Astrocyte of the cerebellum (primary cell): ENCODE measurements around the gene RNF157.
"Not testable (repeated sequence)": the region's sequence is repeated elsewhere in the genome, so short reads cannot be mapped to it uniquely, and the experiment has no call there.

ENCODE experiments used
- DNase-seq: peaks from one replicate; pipeline ENCODE4 v3.0.0-alpha.2; 2011; ENCODE audit warnings: low read depth
- H3K4me3 ChIP-seq: 2 replicates; pipeline ENCODE4 v1.5.1; 2011; ENCODE audit warnings: mild to moderate bottlenecking, low read depth, low read length, moderate library complexity
- in situ Hi-C: cut with HindIII; loops from 2 replicates; pipeline ENCODE4 v1.10.0; 2017; ENCODE audit warnings: low sequenced_read_pairs
- TF ChIP-seq, protein P1 (sequence below): IDR thresholded peaks from 2 replicates; pipeline ENCODE4 v1.5.1; 2012; ENCODE audit warnings: low read length, low read depth, moderate library complexity, mild to moderate bottlenecking; ENCODE audit errors: missing control alignments

Gene RNF157

DNA sequence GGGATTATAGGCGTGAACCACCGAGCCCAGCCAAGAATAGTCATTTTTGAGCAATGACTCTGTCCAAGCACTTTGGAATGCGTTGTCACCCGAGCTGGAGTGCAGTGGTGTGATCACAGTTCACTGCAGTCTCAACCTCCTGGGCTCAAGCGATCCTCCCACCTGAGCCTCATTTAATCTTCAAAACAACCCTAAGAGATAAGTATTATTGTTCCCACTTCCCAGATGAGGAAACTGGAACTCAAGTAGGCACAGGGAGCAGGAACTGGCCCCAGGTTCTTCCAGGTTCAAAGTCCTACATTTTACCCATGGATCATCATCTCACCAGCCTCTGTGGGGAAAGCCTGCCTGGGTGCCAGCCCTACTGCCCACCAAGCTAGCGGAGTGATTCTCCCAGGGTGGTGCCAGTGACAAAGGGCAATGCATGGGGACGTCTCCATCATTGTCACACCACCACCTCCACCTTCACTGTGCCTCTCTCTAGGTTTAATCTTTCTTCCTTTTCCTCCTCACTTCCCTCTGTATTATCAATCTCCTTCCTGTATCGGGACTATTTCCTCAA lies 11.3 kb upstream of the RNF157 start:
- TF ChIP-seq, protein P1, sequence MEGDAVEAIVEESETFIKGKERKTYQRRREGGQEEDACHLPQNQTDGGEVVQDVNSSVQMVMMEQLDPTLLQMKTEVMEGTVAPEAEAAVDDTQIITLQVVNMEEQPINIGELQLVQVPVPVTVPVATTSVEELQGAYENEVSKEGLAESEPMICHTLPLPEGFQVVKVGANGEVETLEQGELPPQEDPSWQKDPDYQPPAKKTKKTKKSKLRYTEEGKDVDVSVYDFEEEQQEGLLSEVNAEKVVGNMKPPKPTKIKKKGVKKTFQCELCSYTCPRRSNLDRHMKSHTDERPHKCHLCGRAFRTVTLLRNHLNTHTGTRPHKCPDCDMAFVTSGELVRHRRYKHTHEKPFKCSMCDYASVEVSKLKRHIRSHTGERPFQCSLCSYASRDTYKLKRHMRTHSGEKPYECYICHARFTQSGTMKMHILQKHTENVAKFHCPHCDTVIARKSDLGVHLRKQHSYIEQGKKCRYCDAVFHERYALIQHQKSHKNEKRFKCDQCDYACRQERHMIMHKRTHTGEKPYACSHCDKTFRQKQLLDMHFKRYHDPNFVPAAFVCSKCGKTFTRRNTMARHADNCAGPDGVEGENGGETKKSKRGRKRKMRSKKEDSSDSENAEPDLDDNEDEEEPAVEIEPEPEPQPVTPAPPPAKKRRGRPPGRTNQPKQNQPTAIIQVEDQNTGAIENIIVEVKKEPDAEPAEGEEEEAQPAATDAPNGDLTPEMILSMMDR, result no peak
- DNase-seq, result no peak
- no peak overlapping the region for H3K4me3 ChIP-seq
- in situ Hi-C loops, result no loop called here

DNA sequence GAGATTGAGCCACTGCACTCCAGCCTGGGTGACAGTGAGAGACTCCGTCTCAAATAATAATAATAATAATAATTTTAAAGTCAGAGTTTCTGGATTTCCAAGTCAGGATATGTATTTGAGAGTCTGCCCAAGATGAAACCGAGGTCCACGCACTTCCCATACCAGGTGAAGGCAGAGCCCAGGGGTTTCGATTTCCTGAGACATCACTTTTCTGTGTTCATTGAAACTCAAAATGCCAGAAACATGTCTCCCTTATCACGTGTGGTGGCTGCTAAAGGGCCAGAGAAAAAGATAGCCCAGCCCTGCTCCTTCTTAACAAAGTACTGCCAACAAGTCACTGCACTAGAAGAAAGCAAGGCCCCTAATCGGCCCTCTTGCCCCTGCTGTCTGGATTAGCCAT lies 9.8 kb upstream of the RNF157 start:
- H3K4me3 ChIP-seq, result no peak overlapping the region
- in situ Hi-C loops, result no loop called here
- TF ChIP-seq, protein P1, result no peak
- no peak for DNase-seq

DNA sequence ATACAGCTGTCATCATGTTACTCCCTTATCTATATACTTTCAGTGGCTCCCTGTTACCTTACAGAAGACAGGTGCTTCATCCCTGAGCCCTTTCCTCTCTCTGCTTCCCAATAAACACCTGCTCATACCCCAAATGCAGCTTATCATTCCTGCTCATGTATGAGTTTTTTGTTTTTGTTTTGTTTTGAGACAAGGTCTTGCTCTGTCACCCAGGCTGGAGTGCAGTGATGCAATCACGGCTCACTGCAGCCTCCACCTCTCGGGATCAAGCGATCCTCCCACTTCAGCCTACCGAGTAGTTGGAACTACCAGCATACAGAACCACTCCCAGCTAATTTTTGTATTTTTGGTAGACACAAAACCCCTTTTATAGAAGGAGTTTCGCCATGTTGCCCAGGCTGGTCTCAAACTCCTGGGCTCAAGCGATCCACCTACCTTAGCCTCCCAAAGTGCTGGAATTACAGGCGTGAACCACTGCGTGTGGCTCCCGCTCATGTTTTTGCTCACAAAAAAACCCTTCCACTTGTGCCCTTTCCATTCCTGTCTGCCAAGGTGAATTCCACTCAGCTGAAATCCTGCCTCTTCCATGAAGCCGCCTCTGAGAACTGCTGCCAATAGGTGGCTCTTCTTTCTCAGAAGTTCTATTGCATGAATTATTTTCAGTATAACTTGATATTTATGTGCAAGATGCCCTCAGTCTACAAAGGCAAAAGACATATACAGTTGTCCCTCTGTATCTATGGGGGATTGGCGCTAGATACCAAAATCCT lies 7.9 kb upstream of the RNF157 start:
- no peak for DNase-seq
- no peak overlapping the region for H3K4me3 ChIP-seq
- in situ Hi-C loops, result no loop called here
- TF ChIP-seq, protein P1, result peak; percentile 22

DNA sequence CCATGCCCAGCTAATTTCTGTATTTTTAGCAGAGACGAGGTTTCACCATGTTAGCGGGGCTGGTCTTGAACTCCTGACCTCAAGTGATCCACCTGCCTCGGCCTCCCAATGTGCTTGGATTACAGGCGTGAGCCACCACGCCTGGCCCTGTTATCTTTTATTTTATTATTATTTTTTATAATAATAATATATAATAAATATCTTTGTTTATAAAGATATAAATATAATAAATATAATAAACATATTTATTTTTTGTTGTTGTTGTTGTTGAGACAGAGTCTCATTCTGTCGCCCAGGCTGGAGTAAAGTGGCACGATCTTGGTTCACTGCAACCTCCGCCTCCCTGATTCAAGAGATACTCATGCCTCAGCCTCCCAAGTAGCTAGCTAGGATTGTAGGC lies 7.0 kb upstream of the RNF157 start:
- in situ Hi-C loops, result no loop called here
- H3K4me3 ChIP-seq, result no peak overlapping the region
- DNase-seq, result no peak
- TF ChIP-seq, protein P1, result no peak

DNA sequence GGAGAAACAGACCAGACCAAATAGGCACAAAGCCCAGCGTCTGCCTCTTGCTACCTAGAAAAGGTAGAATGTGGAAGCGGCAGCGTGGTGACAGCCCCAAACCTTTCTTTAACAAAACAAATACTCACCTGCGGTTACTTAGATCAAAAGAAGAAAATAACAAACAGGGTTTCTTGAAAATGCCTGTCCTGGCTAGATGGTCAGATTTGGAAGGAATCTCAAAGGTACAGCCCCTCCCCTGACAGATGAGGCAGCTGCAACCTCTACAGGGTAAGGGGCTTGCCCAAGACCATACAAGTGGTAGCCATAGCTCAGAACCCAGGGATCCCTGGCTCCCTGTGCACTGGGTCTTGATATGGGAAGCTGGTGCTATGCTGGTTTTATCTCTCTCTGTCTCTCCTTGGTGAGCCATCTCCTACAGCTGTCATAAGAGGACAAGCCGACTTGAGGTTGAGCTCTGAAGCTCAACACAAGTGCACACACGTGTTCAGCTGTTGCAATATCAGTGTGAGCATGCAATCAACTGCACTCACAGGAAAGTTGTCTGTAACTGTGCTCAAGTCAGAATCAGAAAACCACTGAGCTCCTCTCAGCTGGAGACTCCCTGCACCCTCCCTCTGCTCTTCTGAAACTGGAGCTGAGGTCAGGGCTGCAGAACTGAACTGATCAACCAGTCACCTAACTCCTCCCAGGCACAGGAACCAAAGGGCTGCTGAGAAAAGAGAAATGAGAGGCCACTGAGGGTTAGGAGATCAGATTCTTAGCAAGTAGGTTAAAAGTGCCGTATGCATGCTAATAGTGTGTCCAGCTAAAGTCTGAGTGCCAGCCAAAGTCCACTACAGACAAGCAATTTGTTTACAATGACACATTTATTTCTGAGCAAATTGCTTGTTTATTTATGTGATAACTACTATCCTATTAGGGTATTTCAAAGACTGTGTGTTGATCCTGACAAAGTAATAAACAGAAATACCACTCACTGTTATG lies 6.1 kb upstream of the RNF157 start:
- TF ChIP-seq, protein P1, result no peak
- H3K4me3 ChIP-seq, result no peak overlapping the region
- in situ Hi-C loops, result no loop called here
- no peak for DNase-seq

DNA sequence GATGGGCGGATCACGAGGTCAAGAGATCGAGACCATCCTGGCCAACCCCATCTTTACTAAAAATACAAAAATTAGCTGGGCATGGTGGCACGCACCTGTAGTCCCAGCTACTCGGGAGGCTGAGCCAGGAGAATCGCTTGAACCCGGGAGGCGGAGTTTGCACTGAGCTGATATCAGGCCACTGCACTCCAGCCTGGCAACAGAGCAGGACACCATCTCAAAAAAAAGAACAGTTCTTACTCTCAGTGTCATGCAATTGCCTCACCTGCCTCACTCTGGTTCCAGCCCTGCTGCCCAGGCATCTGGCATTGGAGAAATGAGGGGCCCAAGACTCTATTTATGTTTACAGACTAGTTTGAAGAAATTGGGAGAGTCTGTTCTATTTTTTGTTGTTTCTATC lies 4.4 kb upstream of the RNF157 start:
- H3K4me3 ChIP-seq, in situ Hi-C loops, DNase-seq: not testable (repeated sequence)
